HUDEP-2 (cell line): ENCODE measurements around the gene GSTP1.
A peak's percentile ranks its signal among the peaks of the same experiment; 100 is the strongest.
"Not testable (repeated sequence)": the region's sequence is repeated elsewhere in the genome, so short reads cannot be mapped to it uniquely, and the experiment has no call there.

Experiments
- DNase-seq, 76 experiments: peaks; one replicate each; lab custom pipeline; 2025; ENCODE audit not compliant: unreplicated experiment in 76 of 76; lab: John Stamatoyannopoulos, UW

Gene GSTP1

DNA sequence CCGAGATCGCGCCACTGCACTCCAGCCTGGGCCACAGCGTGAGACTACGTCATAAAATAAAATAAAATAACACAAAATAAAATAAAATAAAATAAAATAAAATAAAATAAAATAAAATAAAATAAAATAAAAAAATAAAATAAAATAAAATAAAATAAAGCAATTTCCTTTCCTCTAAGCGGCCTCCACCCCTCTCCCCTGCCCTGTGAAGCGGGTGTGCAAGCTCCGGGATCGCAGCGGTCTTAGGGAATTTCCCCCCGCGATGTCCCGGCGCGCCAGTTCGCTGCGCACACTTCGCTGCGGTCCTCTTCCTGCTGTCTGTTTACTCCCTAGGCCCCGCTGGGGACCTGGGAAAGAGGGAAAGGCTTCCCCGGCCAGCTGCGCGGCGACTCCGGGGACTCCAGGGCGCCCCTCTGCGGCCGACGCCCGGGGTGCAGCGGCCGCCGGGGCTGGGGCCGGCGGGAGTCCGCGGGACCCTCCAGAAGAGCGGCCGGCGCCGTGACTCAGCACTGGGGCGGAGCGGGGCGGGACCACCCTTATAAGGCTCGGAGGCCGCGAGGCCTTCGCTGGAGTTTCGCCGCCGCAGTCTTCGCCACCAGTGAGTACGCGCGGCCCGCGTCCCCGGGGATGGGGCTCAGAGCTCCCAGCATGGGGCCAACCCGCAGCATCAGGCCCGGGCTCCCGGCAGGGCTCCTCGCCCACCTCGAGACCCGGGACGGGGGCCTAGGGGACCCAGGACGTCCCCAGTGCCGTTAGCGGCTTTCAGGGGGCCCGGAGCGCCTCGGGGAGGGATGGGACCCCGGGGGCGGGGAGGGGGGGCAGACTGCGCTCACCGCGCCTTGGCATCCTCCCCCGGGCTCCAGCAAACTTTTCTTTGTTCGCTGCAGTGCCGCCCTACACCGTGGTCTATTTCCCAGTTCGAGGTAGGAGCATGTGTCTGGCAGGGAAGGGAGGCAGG lies at the start of gene GSTP1:
TSS of gene GSTP1 (plus strand) at position 566 of the 958 bp plus-strand sequence. CDS start at position 598, 32 bp downstream.
- peak in 25 of 76 experiments; percentile 7 to 49 (median 22) for DNase-seq

DNA sequence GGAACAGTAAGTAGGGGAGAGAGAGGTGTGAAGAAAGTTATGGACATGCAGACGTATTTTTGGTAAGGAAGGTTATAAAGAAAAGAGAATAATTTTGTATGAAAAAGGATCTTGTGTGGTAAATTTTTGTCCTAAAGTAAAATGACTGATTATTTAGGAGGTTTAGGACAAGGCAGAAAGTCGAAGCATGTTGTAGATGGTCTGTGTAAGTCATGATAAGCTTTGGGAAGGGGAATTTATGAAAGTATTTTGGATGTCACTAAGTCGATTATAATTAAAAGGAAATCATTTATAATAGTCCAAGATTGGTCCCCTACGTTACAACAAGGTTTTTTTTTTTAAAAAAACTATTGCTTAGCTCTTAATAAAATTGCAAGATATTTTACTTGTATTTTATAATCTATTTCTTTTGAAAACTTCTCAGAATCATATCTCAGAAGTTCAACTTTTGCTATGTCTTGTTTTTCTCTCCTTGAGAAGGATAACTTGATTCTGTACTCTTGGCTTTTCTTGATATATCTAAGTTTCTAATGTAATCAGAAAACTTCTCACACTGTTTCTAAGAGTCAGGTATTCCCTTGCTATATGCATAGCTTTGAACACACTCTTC lies 49.4 kb upstream of the GSTP1 start:
- no peak for DNase-seq

DNA sequence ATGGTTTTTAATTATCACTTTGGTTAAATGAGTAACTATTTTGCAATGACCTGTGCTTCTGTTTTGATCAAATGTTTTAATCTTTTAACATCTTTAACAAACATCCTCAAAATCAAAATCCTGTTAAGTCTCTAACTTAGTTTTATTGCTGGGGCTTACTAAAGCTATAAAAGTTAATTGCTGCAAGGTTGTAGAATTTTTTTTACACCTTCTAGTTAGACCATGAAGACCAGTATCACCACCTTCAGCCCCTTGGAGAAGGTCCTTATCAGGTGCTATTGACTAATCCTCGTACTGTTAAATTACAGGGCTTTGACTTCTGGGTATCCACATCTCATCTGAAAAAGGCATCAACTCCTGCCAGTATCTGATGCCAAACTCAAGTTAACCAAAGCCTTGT lies 48.1 kb upstream of the GSTP1 start:
- no peak for DNase-seq

DNA sequence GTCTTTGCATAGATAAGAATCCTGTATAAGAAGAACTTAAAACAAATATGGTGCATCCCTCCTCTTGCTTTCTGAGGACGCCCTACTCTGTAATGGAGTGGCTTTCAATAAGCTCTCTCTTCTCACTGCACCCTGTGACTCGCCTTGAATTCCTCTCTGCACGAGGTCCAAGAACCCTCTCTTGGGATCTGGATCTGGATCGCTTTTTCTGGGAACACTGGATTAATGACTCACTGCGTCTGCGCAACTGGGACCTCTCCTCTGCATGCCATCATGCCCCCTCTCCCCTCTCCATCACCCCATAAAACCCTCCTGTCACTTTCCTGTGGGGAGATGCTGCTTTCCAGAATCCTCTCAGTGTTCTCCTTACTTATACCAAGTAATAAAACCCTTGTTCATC lies 45.3 kb upstream of the GSTP1 start:
- DNase-seq = no peak

DNA sequence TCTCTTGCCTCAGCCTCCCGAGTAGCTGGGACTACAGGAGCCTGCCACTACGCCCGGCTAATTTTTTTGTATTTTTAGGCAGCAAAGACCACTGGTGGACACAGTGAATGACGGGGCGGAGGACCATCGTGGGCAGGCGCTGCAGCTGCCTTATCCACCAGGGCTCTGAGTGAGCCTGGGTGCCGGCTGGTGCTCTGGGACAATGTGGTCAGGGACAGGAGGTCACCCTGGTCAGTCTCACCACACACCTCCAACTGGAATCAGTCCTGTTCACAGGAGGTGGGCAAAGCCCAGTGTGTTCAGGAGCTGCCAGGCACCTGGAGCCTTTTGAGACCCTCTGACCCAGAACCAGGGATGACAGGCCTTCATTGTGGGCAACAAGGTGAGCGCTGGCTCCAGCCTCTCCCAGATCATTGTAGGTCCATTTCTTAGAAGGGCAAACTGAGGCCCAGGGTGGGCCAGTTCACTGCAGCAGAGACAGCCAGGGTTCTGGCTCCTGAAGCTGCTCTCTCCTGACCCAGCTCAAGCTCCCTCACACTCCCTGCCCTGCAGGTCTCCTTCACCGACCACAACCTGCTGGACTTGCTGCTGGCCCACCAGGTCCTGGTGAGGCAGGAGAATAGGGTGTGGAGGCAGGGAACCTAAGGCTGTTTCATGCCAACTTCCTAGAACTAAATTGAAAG lies 44.6 kb upstream of the GSTP1 start:
- DNase-seq = no peak

DNA sequence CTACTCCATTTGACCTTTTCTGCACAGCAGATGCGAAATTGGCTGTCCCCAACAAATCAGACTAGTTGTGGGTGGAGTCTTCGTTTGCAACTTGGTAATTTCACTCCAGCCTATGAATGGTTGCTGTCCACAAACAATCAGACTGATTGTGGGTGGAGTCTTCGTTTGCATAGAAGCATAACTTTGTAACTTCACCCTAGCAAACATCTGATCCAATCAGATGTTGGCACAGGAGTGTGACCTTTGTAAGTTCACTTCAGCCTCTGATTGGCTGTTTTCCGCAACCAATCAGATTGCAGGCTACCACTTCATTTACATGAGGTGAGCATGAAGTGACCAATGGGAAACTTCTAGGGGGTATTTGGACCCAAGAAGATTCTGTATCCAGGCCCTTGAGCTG lies 44.1 kb upstream of the GSTP1 start:
- DNase-seq = peak in 1 of 76 experiments; percentile 7

DNA sequence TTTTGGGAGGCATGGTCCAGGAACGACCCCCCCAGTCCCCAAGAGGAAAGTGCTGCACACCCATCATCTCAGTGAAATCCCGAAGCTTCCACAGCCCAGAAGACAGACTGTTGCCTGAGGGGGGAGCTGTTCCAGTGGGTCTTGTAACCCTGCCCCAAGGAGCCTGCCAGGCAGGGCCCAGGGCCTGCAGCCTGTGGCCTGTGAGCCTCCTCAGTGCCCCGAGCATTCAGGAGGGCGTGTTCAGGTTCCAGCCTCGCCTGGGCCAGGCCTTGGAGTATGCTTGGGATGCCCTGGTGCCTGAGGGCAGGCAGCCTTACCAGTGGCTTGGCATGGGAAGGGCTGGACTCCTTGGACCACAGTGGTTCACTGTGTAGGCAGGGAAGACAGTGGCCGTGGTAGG lies 42.4 kb upstream of the GSTP1 start:
- no peak for DNase-seq

DNA sequence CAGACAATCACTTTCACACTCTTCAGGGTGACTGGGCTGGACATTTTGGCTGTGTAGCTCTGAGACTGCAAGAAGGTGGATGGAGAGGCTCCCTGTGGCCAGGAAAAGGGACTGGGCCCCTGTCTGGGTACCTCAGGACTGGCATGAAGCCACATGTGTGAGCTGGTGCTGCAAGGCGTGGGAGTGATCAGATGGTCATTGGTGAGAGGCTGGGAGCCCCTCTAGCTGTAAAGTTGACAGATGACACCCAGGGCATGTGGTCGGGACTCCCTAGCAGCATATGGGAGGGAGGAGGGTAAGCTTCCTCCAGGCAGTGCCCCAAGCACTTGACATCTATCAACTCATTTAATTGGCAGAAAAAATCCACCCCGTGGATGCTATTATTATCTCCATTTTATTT lies 41.4 kb upstream of the GSTP1 start:
- no peak for DNase-seq

DNA sequence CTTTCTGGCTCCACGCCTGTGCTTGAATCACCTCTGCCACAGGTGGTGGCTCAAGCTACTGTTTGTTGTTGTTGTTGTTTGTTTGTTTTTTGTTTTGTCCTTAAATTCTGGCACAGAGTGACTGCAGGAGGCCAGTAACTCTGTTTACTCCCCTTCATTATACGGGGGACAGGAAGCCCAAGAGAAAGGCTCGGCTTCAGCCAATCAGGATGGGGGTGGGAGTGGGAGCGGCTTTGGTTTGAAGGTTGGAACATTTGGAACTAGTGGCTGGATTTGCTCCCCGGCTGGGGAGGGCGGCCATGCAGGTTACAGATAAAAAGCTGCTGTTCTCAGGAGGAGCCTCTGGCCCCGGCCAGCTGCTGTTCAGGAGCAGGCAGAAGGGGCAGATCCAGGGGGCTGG lies 40.6 kb upstream of the GSTP1 start:
- DNase-seq = no peak

DNA sequence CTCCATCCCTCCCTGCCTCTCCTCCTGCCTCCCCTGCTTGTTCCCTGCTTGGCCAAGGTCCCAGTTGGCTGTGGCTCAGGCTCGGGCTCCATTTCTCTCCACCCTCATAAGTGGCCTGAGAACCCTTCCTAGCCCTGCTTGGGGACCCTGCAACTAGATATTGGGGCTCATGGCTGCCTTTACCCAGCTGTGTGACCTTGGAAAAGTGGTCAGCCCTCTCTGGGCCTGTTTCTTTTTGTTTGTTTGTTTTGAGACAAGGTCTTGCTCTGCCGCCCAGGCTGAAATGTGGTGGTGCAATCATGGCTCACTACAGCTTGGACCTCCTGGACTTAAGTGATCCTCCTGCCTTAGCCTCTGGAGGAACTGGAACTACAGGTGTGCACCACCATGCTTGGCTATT lies 40.0 kb upstream of the GSTP1 start:
- no peak for DNase-seq

DNA sequence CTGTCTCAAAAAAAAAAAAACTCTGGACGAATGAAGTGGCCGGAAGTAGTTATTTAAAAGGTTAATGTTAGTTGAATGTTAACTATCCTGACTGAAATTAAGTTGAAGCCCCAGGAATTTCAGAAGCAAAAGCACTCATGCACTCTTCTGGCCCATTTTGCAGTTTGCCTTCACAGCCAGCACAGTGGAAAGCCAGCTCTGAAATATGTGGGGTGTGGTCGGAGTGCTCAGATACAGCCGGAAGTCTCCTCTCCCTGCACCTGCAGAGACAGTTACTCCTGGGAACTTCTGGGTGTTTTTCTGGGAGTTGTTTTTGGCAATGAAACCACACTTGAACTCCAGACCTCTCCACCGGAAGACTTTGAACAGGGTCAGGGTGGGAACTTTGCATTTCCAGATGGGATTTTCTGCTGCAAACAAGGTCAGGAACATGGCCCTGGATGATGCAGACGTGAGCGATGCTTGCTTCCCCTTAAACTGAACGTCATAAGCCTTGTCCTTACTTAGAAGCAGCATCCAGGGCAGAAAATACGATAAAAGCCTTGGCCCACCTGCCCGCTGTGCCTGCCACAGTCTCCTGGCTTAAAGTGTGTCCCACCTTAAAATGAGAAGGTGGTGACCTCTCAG lies 38.9 kb upstream of the GSTP1 start:
- no peak for DNase-seq

DNA sequence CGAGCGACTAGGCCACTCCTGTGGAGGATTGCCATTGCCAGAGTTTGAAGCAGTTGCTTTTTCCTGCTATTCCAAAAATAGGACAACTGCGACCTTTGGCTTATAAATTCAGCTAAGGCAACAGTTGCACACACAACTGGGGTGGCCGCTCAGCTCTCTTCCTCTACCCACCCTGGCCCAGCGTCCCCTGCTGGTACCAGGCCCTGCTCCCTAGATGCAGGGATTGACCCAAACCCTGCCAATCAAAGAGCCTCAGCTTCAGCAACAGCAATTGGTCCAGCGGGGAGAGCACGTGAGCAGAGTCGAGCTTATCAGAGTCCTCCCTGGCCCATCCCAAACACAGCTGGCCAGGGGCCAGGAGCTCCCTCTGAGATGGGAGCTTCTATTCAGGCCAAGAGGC lies 38.3 kb upstream of the GSTP1 start:
- peak in 62 of 76 experiments; percentile 3 to 65 (median 36) for DNase-seq

DNA sequence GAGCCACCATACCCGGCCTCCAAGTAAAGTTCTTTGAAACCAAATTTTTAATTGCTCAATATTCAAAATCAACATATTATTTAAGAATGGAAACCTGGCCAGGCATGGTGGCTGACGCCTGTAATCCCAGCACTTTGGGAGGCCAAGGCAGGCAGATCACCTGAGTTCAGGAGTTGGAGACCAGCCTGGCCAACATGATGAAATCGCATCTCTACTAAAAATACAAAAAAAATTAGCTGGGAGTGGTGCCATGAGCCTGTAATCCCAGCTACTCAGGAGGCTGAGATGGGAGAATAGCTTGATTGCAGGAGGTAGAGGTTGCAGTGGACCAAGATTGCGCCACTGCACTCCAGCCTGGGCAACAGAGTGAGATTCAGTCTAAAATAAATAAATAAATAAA lies 35.5 kb upstream of the GSTP1 start:
- DNase-seq = not testable (repeated sequence)

DNA sequence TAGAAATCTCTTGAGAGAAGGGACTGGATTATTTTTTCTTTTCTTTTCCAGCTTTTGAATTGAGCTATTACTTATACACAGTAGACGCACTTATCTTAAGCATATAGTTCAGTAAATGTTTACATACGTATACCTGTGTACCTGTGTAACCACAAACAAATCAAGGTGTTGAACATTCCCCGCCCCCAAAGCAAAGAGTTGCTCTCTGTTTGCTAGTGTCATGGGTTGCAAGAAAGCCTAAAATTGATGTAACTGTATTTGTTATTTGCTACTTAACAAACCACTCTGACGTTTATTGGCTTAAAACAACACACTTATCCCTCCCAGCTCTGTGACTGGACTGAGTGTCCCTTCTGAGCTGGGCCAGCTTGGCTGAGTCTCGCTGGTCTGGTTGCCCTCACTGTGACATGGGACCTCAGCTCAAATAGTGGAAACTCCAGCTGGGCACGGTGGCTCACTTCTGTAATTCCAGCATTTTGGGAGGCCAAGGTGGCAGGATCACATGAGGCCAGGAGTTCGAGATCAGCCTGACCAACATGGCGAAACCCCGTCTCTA lies 35.0 kb upstream of the GSTP1 start:
- no peak for DNase-seq

DNA sequence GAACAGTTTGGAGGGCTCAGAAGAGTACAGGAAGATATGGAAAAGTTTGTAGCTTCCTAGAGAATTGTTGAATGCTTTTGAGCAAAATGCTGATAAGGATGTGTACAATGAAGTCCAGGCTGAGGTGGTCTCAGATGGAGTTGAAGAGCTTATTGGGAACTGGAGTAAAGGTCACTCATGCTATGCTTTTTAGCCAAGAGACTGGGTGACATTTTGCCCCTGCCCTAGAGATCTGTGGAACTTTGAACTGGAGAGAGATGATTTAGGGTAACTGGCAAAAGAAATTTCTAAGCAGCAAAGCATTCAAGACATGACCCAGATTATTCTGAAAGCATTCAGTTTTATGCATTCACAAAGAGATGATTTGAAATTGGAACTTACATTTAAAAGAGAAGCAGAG lies 32.5 kb upstream of the GSTP1 start:
- DNase-seq = no peak

DNA sequence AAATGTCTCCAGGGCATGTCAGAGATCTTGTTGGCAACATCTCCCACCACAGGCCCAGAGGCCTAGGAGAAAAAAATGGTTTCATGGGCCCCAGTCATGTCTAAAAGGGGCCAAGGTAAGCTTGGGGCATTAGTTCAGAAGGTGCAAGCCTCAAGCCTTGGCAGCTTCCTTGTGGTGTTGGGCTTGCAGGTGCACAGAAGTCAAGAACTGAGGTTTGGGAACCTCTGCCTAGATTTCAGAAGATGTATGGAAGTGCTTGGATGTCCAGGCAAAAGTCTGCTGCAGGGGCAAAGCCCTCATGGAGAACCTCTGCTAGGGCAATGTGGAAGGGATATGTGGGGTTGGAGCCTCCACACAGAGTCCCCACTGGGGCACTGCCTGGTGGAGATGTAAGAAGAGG lies 31.9 kb upstream of the GSTP1 start:
- DNase-seq = not testable (repeated sequence)

DNA sequence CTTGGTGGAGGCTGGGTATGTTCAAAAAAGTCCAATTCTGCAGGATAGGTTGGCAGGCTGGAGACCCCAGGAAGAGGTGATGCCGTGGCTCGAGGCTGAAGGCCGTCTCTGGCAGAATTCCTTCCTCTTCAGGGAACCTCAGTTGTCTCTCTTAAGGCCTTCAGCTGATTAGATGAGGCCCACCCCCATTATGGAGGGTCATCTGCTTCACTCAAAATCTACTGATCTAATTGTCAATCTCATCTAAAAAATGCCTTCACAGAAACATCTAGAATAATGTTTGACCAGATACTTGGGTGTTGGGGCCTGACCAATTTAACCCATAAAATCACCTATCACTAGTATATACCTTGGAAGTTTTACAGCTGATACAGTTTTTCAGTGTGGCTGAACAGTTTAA lies 27.4 kb upstream of the GSTP1 start:
- no peak for DNase-seq

DNA sequence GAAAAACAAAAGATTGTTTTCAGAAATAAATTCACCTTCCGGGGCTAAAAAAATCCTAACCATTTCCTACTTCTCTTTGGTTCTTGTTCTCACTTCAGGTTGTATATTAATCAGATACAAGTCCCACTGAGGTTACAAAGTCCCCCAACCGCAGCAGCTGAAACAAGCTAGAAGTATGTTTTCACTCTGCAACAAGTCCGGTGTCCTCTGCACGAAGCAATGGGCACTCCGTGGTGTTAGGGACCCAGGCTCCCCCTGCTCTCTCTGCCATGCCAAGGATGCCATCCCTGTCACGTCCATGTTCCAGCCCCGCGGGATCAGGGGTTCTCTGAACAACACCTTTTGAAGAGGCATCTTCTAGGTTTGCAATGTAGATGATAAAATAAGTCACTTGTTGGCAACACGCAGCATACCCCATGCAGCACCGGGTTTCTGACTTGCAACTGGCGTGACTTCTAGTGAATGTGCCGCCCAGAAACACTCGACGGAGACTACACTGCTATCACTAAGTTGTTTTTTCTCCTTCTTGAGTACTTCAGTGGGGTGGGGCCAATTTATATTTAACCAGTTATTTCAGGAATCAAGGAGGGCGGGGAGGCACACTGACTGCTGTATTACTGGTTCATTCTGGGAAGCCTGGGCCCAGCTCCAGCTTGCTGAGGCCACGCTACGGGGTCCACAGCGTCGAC lies 25.4 kb upstream of the GSTP1 start:
- no peak for DNase-seq

DNA sequence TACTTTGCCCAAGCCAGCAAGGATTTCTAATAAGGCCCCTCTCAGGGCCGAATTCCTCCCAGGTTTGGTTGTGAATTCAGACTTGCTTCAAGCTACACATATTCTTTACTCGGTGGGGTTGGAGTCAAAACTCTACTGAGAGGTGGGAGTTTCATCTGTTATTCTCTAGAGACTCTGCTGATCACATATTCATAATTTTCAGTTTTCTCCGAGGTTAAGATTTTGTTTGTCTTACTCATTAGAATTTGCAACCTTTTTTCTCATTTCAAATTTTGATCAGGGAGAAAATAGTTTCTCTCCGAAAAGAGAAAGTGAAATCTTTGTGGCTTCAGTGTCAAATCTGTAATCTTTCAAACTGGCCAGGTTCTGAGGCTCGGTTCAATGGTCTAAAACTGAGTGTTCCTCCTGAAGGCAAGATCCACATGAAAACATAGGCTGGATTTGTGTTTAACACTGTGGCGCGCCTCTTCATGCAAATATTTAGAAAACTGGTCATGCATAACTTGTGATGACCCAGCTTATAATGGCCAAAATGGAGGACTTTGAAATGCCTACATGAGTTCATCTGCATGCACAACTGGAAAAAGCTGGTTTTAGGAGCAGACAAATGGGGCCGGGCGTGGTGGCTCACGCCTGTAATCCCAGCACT lies 21.5 kb upstream of the GSTP1 start:
- no peak for DNase-seq
